ENCODE measurements around the gene C1orf210.

C1orf210 gene

DNA sequence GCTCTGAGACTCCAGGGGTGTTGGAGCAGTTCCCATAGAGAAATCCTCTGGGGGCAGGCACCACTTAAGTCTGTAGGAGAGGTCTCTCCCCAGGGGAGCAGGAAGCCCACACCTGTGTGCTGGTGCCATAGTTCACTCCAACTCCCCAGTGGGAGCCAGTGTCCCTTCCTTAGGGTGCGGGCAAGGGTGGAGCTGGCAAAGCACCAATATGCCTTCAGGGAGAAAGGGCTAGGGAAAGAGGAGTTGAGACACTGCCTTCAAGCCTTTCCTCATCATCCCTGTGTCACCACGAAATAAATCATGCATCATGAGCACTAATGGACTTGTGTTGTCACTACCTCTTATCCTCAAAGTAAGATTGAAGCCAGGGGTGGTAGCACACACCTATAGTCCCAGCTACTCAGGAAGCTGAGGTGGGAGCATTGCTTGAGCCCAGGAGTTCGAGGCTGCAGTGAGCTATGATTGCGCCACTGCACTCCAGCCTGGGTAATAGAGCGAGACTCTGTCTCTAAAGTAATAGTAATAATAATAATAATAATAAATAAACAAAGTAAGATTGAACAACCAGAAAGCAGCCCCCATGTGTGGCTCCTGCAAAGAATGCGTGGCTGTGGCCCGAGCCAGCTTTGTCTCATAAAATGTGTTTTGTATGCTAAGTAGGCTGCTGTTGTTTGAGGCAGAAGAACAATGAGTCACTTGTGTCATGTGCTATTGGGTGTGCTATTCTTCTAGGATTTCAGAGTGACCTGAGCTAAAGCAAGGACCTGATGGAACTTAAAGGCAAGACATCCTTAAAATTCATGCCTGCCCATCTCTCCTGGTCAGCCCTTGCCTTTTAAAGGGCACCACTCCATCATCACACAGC, 8.7 kb upstream of the C1orf210 start:
- Histone ChIP-seq H3K4me3 (ENCODE audit: low read depth, low read length) (no peak overlapping the region), H3K4me1 (no peaks in the 10 kb centered on the region), H3K36me3 (no peaks in the 10 kb centered on the region), H3K27me3 (no peaks in the 10 kb centered on the region), H3K9me3 (no peaks in the 10 kb centered on the region)
- DNase-seq, result no peak
- TF ChIP-seq CTCF (IDR thresholded peaks at IDR 0.05; ENCODE audit: low read depth, low read length), result no peak

DNA sequence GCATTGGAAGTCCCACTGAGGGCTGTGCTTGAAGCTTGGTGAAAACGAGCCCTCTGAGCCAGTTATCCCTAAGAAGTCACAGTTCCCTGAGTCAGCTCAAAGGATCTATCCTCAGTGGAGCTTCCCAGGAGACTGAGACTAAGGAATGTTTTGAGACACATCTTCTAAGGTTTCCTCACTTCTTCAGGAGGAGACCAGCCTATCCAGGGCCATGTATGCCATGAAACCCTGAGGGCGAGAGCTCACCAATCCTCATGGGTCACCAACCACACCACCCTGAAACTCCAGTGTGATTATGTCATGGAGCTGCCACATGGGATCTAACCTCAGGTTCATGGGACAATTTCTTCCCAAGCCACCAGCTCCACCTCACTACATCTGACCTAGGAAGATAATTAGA, 7.8 kb upstream of the C1orf210 start:
- no peak for TF ChIP-seq CTCF (IDR thresholded peaks at IDR 0.05; ENCODE audit: low read depth, low read length)
- Histone ChIP-seq H3K27me3 (no peaks in the 10 kb centered on the region), H3K36me3 (no peaks in the 10 kb centered on the region), H3K4me1 (no peaks in the 10 kb centered on the region), H3K9me3 (no peaks in the 10 kb centered on the region), H3K4me3 (ENCODE audit: low read depth, low read length) (no peak overlapping the region)
- no peak for DNase-seq

- no peak for TF ChIP-seq CTCF (IDR thresholded peaks at IDR 0.05; ENCODE audit: low read depth, low read length)
- Histone ChIP-seq H3K4me3 (ENCODE audit: low read depth, low read length) (no peak overlapping the region), H3K9me3 (no peaks in the 10 kb centered on the region), H3K27me3 (no peaks in the 10 kb centered on the region), H3K4me1 (no peaks in the 10 kb centered on the region), H3K36me3 (no peaks in the 10 kb centered on the region)
- no peak for DNase-seq
Measured at GRCh38 chr1:43292679-43293078, 7.3 kb upstream of the C1orf210 start.

- Histone ChIP-seq H3K36me3 (no peaks in the 10 kb centered on the region), H3K27me3 (no peaks in the 10 kb centered on the region), H3K9me3 (no peaks in the 10 kb centered on the region), H3K4me3 (ENCODE audit: low read depth, low read length) (no peak overlapping the region), H3K4me1 (no peaks in the 10 kb centered on the region)
- TF ChIP-seq CTCF (IDR thresholded peaks at IDR 0.05; ENCODE audit: low read depth, low read length), result no peak
- no peak for DNase-seq
Measured at GRCh38 chr1:43292216-43292615, 6.8 kb upstream of the C1orf210 start.

- TF ChIP-seq CTCF (IDR thresholded peaks at IDR 0.05; ENCODE audit: low read depth, low read length), result no peak
- no peak overlapping the region for H3K4me3 ChIP-seq (ENCODE audit: low read depth, low read length)
- H3K36me3 ChIP-seq, result no peaks in the 10 kb centered on the region
- H3K27me3 ChIP-seq, result no peaks in the 10 kb centered on the region
- H3K9me3 ChIP-seq, result no peaks in the 10 kb centered on the region
- no peaks in the 10 kb centered on the region for H3K4me1 ChIP-seq
- no peak for DNase-seq
Measured at GRCh38 chr1:43288785-43289706, 3.7 kb upstream of the C1orf210 start.

Data from BE2C (cell line).